ENCODE measurements around the gene DNAH3.
A peak's percentile ranks its signal among the peaks of the same experiment; 100 is the strongest.
"Not testable (repeated sequence)": the region's sequence is repeated elsewhere in the genome, so short reads cannot be mapped to it uniquely, and the experiment has no call there.

The DNAH3 gene, protein sequence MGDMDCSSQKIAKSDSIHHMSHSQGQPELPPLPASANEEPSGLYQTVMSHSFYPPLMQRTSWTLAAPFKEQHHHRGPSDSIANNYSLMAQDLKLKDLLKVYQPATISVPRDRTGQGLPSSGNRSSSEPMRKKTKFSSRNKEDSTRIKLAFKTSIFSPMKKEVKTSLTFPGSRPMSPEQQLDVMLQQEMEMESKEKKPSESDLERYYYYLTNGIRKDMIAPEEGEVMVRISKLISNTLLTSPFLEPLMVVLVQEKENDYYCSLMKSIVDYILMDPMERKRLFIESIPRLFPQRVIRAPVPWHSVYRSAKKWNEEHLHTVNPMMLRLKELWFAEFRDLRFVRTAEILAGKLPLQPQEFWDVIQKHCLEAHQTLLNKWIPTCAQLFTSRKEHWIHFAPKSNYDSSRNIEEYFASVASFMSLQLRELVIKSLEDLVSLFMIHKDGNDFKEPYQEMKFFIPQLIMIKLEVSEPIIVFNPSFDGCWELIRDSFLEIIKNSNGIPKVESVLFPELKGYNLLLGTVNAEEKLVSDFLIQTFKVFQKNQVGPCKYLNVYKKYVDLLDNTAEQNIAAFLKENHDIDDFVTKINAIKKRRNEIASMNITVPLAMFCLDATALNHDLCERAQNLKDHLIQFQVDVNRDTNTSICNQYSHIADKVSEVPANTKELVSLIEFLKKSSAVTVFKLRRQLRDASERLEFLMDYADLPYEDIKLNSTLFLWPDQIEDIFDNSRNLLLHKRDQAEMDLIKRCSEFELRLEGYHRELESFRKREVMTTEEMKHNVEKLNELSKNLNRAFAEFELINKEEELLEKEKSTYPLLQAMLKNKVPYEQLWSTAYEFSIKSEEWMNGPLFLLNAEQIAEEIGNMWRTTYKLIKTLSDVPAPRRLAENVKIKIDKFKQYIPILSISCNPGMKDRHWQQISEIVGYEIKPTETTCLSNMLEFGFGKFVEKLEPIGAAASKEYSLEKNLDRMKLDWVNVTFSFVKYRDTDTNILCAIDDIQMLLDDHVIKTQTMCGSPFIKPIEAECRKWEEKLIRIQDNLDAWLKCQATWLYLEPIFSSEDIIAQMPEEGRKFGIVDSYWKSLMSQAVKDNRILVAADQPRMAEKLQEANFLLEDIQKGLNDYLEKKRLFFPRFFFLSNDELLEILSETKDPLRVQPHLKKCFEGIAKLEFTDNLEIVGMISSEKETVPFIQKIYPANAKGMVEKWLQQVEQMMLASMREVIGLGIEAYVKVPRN (N-terminal part only)

DNA sequence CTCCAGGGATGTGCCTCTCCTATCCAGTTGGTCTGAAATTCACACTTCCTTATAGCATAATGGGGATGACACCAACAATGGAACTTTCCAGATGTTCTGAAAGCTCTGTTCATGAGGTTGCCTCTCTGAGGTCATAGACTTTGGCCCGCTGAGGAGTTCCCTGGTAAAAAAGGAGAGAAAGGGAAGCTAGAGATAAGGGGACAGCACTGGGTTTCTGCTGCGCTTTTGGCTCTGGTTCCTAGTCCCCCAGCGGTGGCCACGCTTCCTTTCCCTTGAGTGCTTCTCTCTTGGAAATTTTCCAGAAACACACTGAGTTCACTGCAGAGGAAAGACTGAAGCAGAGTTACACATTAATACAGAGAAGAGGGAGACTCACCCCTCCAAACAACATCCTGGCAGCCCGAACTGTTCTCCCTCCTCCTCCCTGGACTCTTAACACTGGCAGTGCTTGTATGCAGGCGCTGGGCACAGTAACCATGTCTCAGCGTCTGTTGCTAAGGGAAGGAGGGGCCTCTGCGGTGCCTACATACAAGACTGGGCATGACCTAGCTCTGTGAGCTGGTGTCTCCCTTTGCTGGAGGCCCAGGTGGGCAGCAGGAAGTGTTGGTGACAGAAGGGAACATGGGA is at the start of gene DNAH3:
TSS of gene DNAH3 (minus strand) at position 472 of the 627 bp plus-strand sequence. CDS start 527 bp downstream, outside the sequence.
- no peak for DNase-seq

DNA sequence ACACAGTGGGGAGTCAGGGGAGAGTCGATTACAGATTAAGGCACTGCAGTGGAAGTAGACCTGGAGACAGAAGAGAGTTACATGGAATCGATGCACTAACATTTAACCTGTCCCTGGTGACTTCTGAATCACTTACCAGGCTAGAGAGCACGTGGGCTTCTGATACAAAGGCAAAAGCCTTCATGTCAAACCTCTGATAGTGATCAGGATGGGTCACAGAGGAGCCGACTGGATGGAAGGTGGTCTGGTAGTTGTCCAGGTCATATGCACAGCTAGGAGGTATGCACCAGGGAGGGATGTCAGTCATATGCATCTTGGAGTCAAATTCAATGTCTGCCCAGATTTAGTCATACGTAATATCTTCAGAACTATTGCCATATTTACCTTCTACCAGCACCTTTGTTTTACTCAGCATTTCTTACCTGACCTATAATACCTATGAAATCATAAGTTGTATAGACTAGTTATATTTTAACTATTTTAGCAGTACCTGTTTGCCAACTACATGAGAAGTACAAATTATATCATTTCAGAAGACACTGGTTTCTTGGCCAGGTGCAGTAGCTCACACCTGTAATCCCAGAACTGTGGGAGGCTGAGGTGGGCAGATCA is 49.1 kb upstream of the DNAH3 start:
- no peak for DNase-seq

DNA sequence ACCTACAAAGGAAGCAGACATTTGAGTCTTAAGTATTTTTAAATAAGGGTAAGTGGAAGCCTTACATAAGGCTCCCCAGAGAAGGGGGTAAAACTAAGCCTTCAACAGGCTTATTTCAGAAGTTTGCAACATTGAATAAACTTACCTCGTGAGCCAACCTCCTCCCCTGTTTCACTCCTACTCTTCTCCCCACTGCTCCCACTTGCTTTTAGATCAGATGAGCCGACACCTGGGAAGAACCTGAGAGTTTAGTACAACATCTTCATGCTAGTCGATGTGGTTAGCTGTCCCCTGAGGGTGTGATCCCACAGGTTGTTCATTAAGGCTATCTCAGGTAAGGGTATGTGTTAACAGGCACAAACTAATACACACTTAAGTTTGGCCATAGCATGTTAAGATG is 47.0 kb upstream of the DNAH3 start:
- DNase-seq: no peak

DNA sequence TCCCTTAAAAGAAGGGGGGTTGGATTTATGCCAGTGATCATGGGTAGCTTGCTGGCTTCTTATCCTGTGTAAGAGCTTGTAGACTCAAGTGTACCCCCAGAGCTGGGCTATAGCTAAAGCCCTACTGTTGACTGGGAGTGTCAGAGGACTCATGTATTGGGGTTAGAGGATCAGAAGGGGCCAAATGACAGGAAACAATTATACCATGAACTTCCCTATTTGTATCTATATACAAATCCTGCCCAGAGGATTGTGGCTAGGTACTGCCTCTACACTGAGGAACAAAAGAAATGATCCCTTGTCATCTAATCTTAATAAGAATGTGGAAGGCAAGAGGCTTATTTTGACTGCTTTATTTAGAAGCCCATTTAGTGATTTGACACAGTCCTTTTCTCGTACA is 46.5 kb upstream of the DNAH3 start:
- no peak for DNase-seq

DNA sequence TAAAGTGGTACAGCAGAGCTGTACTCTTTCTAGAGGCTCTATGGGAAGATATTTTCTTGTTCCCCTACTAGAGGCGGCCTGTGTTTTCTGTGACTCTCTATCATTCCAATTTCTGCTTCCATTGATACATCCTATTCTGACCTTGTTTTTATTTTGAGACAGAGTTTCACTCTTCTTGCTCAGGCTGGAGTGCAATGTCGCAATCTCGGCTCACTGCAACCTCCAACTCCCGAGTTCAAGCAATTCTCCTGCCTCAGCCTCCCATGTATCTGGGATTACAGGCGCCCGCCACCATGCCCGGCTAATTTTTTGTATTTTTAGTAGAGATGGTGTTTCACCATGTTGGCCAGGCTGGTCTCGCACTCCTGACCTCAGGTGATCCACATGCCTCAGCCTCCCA is 44.7 kb upstream of the DNAH3 start:
- not testable (repeated sequence) for DNase-seq

DNA sequence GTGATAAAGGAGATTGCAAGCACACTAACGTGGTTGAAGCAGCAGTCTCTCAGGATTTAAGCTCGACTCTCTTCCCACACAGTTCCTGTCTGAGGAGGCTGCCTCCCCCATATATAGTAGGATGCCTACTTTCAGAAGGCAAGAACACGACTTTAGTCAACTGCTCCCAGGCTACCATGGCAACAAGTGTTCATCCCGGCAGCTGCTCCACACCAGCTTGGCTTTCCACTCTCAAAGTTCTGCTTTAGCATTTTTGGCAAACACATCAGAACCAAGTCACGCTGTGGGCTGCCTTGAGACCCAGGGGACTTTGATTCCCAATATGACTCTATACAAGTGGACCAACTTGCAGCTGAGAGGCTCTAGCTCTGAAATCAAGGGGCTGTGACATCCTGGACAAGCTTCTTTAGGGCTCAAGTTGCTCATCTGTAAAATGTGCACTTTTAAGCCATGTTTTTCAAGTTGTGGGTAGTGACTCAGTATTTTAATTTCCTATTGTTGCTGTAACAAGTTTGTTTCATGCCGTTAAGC is 44.2 kb upstream of the DNAH3 start:
- peak; percentile 8 for DNase-seq

DNA sequence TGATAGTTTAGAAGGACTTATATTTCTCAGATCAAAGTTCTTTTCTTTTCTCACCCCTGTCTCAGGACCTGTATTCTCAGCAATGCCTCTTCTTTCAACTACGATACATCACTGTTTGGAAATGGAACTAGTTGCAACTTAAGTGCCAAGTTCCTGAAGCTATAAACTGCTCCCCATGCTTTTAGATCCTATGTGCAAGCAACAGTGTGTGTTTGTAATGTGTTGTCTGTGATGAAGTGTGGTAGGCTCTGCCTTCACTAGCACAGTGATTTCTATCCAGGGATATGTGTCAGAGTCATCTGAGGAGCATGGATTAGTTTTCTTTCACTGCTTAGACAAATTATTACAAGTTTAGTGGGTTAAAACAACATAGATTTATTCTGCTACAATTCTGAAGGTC is 42.3 kb upstream of the DNAH3 start:
- DNase-seq: no peak

DNA sequence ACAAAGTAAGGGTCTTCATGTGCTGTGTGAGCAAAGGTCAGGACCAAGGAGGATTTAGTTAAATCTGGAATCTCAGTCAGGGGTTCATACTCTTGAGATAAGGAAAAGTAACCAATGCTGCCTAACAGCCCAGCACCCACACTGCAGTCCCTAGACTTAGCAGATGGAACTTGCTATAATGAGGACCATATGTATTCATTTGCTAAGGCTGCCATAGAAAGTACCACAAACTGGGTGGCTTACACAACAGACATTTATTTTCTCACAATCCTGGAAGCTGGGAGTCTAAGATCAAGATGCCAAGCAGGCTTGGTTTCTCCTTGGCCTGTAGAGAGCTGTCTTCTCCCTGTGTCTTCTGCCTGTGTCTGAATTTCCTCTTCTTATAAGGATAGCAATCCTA is 40.0 kb upstream of the DNAH3 start:
- DNase-seq: peak; percentile 69

DNA sequence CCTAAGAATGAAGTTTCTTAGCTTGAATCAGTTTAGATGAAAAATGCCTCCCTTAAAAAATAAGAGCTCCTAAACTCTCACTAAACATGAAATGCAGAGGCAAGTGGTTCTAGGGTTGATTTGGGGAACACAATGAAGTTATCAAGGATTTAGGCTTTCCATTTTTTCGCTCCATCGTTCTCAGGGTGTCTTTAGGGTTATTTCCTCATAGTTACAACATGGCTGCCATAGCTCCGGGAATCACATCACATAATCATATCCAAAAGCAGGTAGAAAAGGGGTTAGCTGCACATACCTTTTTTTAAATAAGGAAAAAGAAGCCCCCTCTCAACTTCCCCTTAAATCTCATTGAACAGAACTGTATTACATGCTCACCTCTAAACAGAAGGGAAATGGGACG is 39.4 kb upstream of the DNAH3 start:
- no peak for DNase-seq

DNA sequence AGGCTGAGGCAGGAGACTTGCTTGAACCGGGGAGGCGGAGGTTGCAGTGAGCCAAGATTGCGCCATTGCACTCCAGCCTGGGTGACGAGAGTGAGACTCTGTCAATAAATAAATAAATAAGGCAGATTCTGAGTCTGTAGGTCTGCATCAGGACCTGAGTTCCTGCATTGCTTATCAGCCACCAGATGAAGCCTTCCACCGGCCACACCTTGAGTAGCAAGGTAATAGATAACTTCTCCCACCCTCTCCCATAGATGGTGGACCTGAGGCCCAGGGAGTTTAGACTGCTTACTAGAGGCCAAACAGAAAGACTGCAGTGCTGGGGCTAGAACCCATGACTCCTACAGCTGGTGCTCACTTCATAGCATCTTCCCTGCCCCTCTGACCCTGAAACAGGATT is 38.7 kb upstream of the DNAH3 start:
- DNase-seq: no peak

DNA sequence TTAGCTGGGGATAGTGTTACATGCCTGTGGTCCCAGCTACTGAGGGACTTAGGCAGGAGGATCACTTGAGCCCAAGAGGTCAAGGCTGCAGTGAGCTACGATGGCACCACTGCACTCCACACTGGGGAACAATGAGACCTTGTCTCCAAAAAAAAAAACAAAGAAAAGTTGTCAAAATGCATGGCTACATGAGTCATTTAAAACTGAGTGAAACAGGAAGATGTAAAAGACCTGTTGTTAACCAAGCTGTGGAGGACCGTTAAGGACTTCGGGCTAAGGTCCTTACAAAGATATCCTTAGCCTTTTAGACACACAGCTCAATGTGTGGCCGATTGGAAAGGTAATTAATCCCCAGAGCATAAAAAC is 35.7 kb upstream of the DNAH3 start:
- no peak for DNase-seq

DNA sequence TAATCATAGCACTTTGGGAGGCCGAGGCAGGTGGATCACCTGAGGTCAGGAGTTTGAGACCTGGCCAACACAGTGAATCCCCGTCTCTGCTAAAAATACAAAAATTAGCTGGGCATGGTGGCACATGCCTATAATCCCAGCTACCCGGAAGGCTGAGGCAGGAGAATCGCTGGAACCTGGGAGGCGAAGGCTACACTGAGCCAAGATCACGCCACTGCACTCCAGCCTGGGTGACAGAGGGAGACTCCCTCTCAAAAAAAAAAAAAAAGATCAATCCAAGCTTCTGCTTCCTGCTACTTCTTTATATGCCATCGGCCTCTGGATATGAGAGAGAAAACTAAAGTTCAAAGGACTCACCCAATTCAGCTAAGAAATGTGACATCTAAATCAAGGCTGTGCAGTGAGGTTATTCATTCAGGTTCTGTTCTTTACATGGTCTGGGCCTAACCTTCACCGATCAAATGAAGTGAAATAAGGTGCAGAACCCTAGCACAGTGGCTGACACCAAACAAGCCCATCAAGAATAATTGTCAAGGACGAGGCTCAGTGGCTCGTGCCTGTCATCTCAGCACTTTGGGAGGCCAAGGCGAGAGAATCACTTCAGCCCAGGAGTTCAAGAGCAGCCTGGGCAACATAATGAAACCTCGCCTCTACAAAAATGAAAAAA is 35.1 kb upstream of the DNAH3 start:
- DNase-seq: no peak

DNA sequence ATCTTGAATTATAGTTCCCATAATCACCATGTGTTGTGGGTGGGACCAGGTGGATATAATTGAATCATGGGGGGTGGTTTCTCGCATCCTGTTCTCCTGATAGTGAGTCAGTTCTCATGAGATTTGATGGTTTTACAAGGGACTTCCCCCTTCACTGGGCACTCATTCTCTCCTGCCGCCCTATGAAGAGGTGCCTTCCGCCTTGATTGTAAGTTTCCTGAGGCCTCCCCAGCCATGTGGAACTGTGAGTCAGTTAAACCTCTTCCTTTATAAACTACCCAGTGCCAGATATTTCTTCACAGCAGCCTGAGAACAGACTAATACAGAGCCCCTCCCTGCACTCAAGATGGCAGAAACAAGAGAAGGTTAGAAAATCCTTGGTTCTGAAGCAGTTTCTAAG is 34.2 kb upstream of the DNAH3 start:
- DNase-seq: no peak

DNA sequence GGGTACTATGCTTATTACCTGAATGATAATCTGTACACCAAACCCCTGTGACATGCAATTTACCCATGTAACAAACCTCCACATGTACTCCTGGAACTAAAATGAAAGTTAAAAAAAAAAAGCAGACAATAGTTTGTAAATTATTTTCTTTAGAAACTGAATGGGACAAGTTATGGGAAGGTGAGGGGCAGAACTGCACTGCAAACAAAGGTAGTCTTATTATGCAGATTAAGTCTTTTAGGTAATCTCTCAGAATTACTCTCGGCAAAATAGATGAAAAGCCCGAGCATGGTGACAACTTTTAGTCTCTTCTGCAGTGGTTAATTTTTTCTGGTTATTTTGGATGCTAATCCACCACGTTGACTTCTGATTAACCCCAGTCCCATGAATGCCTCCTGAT is 33.3 kb upstream of the DNAH3 start:
- no peak for DNase-seq

DNA sequence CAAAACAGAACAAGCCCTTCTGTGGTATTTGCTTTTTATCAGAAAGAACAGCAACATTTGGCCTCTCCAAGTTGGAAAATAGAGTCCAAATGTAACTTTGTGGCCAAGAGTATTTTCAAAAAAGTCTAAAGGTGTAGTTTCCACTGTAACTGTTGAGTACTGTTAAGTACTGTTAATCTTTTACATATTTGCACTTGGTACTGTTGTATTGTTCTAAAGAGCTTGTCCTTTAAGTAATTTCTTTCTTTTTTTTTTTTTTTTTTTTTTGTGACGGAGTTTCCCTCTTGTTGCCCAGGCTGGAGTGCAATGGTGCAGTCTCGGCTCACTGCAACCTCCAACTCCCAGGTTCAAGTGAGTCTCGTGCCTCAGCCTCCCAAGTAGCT is 29.3 kb upstream of the DNAH3 start:
- no peak for DNase-seq

DNA sequence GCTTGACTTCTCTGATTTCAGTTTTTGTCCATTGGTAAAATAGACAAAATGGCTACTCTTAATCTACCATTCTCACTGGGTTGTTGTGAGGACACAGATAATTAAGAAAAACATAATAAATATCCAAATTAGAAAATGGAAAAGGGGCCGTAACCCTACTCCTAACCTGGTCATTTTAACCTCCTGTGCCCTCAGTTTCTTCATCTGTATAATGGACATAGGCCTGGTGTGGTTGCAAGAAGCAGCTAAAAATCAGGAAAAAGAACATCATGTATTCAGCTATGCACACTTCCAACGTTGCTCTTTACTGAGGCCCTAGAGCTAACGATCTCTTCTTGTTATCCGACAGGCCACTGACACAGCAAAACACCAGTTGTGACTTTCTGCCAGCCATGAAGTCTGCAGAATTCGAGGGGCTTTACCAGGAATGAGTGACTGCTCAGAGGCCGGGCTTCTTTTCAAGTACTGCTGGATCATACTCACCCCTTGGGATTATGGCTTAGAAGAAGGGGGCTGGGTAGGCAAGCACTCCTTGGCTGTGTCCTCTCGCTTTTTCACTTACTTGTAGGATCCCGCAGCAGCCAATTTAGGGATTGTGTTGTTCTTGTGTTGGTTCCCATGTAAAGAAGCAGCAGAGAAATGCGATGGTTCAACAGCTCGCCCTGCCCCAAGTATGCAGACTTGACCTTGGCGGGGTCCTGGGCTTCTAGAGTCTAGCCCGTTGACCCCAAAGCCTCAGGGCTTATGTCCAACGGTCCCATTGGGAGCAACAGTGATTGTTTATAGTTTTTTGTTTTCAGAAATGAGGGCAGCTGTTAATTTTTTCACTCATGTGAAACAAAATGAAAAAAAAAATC is 28.7 kb upstream of the DNAH3 start:
- no peak for DNase-seq

DNA sequence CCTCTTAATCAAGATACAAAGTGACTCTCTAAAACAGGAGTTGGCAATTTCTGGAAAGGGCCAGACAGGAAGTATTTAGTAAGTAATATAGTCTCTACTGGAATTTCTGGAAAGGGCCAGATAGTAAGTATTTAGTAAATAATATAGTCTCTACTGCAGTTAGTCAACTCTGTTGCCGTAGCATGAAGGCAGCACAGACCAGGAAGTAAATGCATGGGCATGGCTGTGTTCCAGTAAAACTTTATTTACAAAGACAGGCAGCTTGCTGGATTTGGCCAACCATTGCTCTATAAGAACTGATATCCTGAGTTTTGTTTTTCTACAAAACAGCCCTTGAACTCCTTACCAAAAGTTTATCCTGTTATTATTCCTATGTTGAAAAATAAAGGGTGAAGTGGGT is 24.8 kb upstream of the DNAH3 start:
- no peak for DNase-seq

DNA sequence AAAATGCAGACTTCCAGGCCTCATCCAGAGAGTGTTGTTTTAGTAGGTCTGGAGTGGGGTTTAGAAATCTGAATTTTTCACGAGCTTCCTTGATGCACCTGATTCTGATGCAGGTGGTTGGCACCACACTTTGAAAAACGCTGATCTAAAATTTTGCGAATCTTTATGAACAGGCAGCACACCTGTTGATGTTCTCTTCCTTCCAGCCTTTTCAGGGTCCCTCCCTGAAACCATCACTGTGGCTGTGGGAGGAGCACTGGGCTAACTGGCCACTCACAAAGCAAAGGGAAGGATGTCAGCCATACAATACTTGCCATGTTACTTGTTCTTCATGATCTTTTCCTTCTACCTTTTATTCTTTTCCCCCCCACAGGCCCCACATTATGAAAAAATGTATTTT is 22.0 kb upstream of the DNAH3 start:
- no peak for DNase-seq

DNA sequence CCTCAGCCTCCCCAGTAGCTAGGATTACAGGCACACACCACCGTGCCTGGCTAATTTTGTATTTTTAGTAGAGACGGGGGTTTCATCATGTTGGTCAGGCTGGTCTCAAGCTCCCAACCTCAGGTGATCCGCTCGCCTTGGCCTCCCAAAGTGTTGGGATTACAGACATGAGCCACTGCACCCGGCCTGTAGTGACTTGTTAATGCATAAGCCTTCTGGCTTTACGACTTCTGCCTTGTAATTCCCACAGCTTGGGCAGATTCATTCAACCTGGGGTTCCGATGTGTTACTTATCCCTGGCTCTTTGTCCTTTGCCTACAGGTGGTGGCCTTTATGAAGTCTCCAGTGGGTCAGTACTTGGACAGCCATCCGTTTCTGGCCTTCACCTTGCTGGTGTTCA is 19.5 kb upstream of the DNAH3 start:
- DNase-seq: not testable (repeated sequence)

DNA sequence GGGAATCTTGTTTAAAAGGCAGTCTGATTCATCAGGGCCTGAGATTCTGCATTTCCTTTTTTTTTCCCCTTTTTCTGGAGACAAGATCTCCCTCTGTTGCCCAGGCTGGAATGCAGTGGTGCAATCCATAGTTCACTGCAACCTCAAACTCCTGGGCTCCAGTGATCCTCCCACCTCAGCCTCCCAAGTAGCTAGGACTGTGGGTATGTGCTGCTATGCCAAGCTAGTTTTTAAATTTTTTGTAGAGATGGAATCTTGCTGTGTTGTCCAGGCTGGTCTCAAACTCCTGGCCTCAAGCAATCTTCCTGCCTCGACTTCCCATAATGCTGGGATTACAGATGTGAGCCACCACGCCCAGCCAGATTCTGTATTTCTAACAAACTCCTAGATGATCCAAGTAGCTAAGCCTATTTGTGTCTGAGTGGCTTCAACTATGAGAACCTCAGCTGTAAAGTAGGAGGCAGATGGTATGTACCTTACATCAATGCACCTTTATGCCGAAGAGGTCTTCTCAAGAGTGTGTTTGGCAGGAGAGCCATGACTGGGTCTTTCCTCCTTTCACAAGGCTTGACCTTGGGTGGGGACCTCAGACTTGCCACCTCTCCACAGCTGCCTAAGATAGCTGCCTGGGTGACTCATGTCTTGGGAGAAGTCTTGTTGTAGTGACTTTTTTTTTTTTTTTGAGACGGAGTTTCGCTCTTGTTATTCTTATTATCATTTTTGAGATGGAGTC is 18.8 kb upstream of the DNAH3 start:
- no peak for DNase-seq

All from fibroblast of skin of right quadriceps (primary cell).